ENCODE data around the gene TRIM47. TPM values are rescaled to one million over a fixed set of nuclear protein-coding genes. Genes with fewer than 3 reads are reported as not detected.
A peak's percentile ranks its signal among the peaks of the same experiment; 100 is the strongest.

TRIM47 gene
- total RNA-seq, 1 donor from 2014 or later, result 56.5 TPM

DNA sequence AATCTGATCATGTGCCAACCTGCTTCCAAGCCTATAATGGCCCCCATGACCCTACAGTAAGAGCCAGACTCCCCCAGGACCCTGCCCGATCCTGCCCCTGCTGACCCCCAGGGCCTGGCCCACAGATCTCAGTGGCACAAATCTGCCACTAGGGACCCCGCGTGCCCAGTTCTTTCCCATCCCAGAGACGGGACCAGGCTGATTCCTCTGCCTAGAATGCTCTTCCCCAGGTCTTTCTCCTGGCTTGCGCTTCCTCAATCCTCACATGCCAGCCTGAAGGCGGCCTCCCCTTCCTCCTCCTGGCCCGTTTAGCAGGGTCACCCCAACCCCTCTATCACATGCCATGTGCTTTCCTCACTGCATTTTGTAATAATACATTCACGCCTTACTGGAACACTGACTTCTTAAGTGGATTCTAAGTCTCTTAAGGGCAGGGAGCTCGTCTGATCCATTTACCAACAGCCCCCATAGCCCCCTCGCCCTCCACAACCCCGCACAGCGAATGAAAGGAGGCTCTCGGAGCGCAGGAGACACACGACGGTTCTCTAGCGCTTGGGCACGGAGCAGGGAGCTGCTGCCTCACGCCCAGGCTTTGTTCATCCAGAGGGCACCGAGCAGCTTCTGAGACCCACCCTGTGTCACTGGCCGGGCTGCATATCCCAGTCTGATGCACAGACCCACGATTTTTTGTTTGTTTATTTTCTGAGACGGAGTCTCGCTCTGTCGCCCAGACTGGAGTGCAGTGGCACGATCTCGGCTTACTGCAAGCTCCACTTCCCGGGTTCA, 17.2 kb upstream of the TRIM47 start:
- Histone ChIP-seq H3K27me3 (ENCODE audit: control insufficient read depth, insufficient read depth, low read length) (no peaks in the 10 kb centered on the region), H3K36me3 (ENCODE audit: control insufficient read depth, insufficient read depth, low read length) (peaks cover 2% of the 10 kb centered on the region), H3K4me3 (ENCODE audit: low read depth, low read length) (peak overlapping the region; percentile 89)
- TF ChIP-seq, protein P1, sequence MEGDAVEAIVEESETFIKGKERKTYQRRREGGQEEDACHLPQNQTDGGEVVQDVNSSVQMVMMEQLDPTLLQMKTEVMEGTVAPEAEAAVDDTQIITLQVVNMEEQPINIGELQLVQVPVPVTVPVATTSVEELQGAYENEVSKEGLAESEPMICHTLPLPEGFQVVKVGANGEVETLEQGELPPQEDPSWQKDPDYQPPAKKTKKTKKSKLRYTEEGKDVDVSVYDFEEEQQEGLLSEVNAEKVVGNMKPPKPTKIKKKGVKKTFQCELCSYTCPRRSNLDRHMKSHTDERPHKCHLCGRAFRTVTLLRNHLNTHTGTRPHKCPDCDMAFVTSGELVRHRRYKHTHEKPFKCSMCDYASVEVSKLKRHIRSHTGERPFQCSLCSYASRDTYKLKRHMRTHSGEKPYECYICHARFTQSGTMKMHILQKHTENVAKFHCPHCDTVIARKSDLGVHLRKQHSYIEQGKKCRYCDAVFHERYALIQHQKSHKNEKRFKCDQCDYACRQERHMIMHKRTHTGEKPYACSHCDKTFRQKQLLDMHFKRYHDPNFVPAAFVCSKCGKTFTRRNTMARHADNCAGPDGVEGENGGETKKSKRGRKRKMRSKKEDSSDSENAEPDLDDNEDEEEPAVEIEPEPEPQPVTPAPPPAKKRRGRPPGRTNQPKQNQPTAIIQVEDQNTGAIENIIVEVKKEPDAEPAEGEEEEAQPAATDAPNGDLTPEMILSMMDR (IDR thresholded peaks at IDR 0.05; ENCODE audit: insufficient read depth, low read length, poor library complexity, severe bottlenecking), result peak; percentile 45
- DNase-seq (ENCODE audit: low read depth), result no peak

DNA sequence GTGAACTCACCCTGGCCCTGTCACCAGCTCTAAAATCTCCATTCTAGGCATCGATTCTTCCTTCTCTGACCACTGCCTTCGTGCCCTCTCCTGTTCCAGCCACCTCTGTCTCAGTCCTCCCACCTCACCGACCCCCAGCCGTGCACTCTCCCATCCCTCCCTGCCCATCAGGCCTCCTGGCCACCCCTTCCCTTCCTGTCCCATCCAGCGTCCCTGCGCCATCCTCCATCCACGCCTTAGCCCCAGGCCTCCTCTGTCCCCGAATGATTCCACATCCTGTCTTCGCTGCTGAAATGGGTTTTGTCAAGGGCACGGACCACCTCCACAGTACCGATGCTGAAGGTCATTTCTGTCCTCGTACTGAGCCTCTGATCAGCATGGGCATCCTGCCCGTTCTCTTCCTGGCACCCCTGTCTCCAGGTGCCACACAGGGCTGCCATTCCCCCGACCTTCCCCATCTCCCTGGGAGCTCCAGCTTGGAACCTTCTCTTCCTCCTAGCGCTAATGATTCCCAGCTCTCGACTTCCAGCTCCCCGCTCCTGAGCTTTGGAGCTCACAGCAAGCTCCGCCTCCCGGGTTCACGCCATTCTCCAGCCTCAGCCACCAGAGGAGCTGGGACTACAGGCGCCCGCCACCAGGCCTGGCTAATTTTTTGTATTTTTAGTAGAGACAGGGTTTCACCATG, 15.8 kb upstream of the TRIM47 start:
- no peak for DNase-seq (ENCODE audit: low read depth)
- peaks cover 2% of the 10 kb centered on the region for H3K36me3 ChIP-seq (ENCODE audit: control insufficient read depth, insufficient read depth, low read length)
- TF ChIP-seq, protein P1 (IDR thresholded peaks at IDR 0.05; ENCODE audit: insufficient read depth, low read length, poor library complexity, severe bottlenecking), result no peak
- no peak overlapping the region for H3K4me3 ChIP-seq (ENCODE audit: low read depth, low read length)
- H3K27me3 ChIP-seq (ENCODE audit: control insufficient read depth, insufficient read depth, low read length), result no peaks in the 10 kb centered on the region

DNA sequence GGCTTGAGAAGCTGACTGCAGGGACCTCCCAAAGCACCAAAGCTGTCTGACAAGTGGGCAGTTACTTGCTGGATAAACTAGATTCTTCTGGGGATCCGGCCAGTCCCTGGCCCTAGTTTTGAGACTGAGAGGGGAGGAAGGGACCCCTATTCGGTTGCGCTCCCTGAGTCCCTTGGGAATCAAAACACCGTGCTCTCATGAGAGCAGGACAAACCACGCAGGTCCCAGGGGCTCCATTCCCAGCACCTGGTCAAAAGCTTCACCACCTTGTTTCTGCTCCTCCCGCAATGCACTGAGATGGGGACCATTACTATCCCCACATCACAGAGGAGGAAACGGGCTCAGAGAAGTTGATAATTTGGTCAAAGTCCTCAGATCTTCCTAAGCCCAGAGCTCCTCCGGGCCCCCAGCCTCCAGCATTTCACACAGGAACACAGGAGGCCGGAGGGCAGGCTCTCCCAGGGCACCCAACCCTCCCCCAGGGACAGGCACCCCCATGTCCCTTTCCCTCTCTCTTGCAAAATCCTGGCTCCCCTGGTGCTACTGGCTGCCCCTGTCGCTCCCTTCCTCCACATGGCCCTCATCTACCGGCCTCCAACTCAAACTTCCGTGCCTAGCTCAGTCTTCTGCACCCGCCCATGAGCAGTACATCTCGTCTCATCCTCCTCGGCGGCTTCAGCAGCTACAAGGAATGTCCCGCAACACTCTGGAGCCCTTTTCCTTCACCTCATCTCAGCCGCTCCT, 15.1 kb upstream of the TRIM47 start:
- DNase-seq (ENCODE audit: low read depth), result no peak
- no peak overlapping the region for H3K4me3 ChIP-seq (ENCODE audit: low read depth, low read length)
- H3K27me3 ChIP-seq (ENCODE audit: control insufficient read depth, insufficient read depth, low read length), result no peaks in the 10 kb centered on the region
- peaks cover 2% of the 10 kb centered on the region for H3K36me3 ChIP-seq (ENCODE audit: control insufficient read depth, insufficient read depth, low read length)
- TF ChIP-seq, protein P1 (IDR thresholded peaks at IDR 0.05; ENCODE audit: insufficient read depth, low read length, poor library complexity, severe bottlenecking), result no peak

DNA sequence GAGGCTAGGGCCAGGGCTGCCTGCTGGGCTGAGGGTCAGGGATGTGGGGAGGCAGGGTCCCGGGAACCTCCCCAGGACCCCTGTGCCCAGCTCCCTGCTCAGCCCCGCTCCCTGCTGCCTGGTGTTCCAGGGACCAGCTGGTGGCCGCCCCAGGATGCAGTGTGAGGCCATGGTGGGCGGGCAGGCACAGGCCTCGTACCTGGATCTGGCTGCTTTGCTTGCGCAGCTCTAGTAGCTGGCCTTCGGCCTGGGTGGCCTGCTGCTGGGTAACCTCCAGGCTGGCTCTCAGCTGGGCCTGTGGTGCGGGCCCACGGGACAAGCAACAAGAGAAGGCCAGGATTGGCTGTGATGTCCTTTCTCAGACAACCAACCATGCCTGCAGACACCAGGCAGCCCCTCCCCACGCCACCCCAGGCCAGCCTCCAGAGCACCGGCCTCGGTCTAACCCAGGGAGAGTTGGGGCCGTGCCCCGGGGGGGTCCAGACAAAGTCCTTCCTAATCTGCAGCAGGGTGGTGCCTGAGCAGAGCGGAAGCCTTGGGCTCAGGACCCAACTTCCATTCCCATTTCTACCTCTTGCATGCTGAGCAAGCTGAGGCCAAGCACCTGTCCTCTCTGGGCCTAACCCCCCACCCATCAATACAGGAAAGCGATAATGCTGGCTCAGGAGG, 14.3 kb upstream of the TRIM47 start:
- peaks cover 2% of the 10 kb centered on the region for H3K36me3 ChIP-seq (ENCODE audit: control insufficient read depth, insufficient read depth, low read length)
- H3K27me3 ChIP-seq (ENCODE audit: control insufficient read depth, insufficient read depth, low read length), result no peaks in the 10 kb centered on the region
- H3K4me3 ChIP-seq (ENCODE audit: low read depth, low read length), result no peak overlapping the region
- DNase-seq (ENCODE audit: low read depth), result no peak
- TF ChIP-seq, protein P1 (IDR thresholded peaks at IDR 0.05; ENCODE audit: insufficient read depth, low read length, poor library complexity, severe bottlenecking), result no peak

DNA sequence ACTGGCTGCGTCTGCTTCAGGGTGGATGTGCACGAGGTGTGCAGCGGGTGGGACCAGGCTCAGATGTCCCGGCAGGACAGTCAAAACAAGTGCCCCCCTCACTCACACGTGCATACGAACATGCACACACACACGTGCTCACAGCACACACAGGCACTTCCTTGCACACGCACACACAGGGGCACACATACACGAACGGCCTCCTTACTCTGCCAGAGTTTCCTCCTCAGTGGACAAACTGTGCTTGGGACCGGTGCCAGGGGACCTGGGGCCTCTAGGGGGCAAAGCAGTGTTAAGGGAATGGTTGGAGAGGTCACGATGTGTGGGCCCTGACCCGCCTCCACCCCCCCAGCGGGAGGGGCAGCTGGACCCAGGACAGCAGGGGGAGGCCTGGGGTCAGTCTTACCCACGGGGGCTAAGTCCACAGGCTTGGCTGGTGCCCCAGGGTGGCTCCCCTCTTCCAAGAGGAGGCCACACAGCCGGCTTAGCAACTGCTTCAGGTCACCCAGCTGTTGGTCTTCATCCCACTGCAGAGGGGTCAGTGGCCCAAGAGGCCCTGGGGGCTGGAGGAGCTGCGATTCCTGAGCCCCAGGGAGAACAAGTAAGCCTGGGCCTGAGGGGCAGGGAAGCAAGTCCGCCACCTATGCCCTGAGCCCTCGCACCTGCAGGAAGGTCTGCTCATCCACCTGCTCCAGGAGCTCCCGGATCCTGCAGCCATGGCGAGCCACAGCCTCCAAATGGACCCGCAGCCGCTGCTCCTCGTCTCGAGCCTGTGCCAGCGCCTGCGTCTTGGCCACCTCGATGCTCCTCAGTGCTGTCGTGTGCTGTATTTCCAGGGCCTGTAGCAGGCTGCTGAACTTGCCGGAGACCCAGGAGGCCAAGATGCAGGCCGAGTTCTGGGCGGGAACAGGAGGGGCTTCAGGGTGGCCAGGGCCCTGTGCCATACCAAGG, 13.5 kb upstream of the TRIM47 start:
- peaks cover 2% of the 10 kb centered on the region for H3K36me3 ChIP-seq (ENCODE audit: control insufficient read depth, insufficient read depth, low read length)
- no peak overlapping the region for H3K4me3 ChIP-seq (ENCODE audit: low read depth, low read length)
- no peaks in the 10 kb centered on the region for H3K27me3 ChIP-seq (ENCODE audit: control insufficient read depth, insufficient read depth, low read length)
- no peak for DNase-seq (ENCODE audit: low read depth)
- TF ChIP-seq, protein P1 (IDR thresholded peaks at IDR 0.05; ENCODE audit: insufficient read depth, low read length, poor library complexity, severe bottlenecking), result no peak

All from kidney epithelial cell (primary cell).